Erythroblast (primary cell): ENCODE results near the gene SRGAP1.

ENCODE experiments used
- GATA1 ChIP-seq: IDR thresholded peaks from 2 replicates; pipeline ENCODE4 v1.6.1; 2011; ENCODE audit warnings: low read depth, mild to moderate bottlenecking, control low read depth, low read length, moderate library complexity
- POLR2A ChIP-seq: IDR thresholded peaks from 2 replicates; pipeline ENCODE4 v1.6.1; 2011; ENCODE audit warnings: mild to moderate bottlenecking, low read length

GRCh38 chr12:63828867-63829266 is 15.6 kb upstream of the SRGAP1 start:
- TF ChIP-seq POLR2A = no peak
- no peak for TF ChIP-seq GATA1
